ENCODE results near the gene SORCS2.

GRCh38 chr4:7411896-7412553 is 219.7 kb downstream of the SORCS2 start:
- TF ChIP-seq YY1 (IDR thresholded peaks at IDR 0.05; ENCODE audit: low read depth): no peak
- TF ChIP-seq CTCF (IDR thresholded peaks at IDR 0.05): no peak
- TF ChIP-seq TAF1 (IDR thresholded peaks at IDR 0.05; ENCODE audit: borderline replicate concordance, low read depth, low read length): no peak
- TF ChIP-seq POLR2AphosphoS5 (IDR thresholded peaks at IDR 0.05; ENCODE audit: low read depth, low read length): no peak
- no peak for TF ChIP-seq EZH2phosphoT487 (IDR thresholded peaks at IDR 0.05; ENCODE audit: borderline replicate concordance, low read depth)
- no peak for TF ChIP-seq MAX (IDR thresholded peaks at IDR 0.05; ENCODE audit: low read depth)
- TF ChIP-seq EP300 (IDR thresholded peaks at IDR 0.05; ENCODE audit: borderline replicate concordance in 1 of 2, low read depth in 1 of 2, low read length in 1 of 2): no peak
- TF ChIP-seq GABPA (IDR thresholded peaks at IDR 0.05; ENCODE audit: low read depth): no peak
- no peak for TF ChIP-seq FOXJ3 (CRISPR knock-in tag; IDR thresholded peaks at IDR 0.05)
- TF ChIP-seq RAD21 (IDR thresholded peaks at IDR 0.05; ENCODE audit: low read length): no peak
- no peak for TF ChIP-seq ELF1 (IDR thresholded peaks at IDR 0.05)

Data from SK-N-SH (cell line).